Activated B cell treated with CpG ODN at 0.5 μM for 24 hours (primary cell): ENCODE measurements around the gene PGAM5. TPM values are rescaled to one million over a fixed set of nuclear protein-coding genes. Genes with fewer than 3 reads are reported as not detected.

Experiments
- ATAC-seq: fragments of 200-7000 bp; cut with Tn5 transposase; one replicate; pipeline ENCODE4 v1.10.0; 2021; ENCODE audit warnings: low read depth, mild to moderate bottlenecking, moderate library complexity
- CTCF ChIA-PET: fragments of 350-600 bp; sonication (Branson Sonifier 250); formaldehyde crosslinking; loops from one replicate; lab custom pipeline; 2021; ENCODE audit warnings: antibody characterized with exemption; lab: Charles Lee
- POLR2A ChIA-PET: fragments of 350-600 bp; sonication (Branson Sonifier 250); formaldehyde crosslinking; loops from one replicate; lab custom pipeline; 2021; ENCODE audit warnings: antibody characterized with exemption; lab: Charles Lee
- DNase-seq: peaks from one replicate; pipeline ENCODE4 v3.0.0; 2022
- H3K27ac Mint-ChIP-seq: one replicate; pipeline ENCODE4 v1.8.0; 2020; ENCODE audit warnings: mixed read lengths
- H3K27me3 Mint-ChIP-seq: one replicate; pipeline ENCODE4 v1.8.0; 2021; ENCODE audit warnings: mixed read lengths
- H3K36me3 Mint-ChIP-seq: one replicate; pipeline ENCODE4 v1.8.0; 2021; ENCODE audit warnings: low read depth, mixed read lengths
- H3K4me1 Mint-ChIP-seq: one replicate; pipeline ENCODE4 v1.8.0; 2021; ENCODE audit warnings: mixed read lengths
- H3K4me3 Mint-ChIP-seq: one replicate; pipeline ENCODE4 v1.8.0; 2020; ENCODE audit warnings: mild to moderate bottlenecking, mixed read lengths
- H3K9me3 Mint-ChIP-seq: one replicate; pipeline ENCODE4 v1.8.0; 2020; ENCODE audit warnings: mixed read lengths
- intact Hi-C: fragments of 100-400 bp; cut with micrococcal nuclease; formaldehyde crosslinking; loops from one replicate; pipeline ENCODE4 v1.15.1; 2024
- total RNA-seq: library from RNA; stranded (reverse); gene quantifications from 2 replicates; pipeline ENCODE4 v1.2.3, GENCODE V29; 2022
- TF ChIP-seq, protein P1 (sequence below): fragments of 200-600 bp; IDR thresholded peaks from one replicate; pipeline ENCODE4 v1.8.0; 2022; ENCODE audit warnings: antibody characterized with exemption, mild to moderate bottlenecking

The PGAM5 gene
- total RNA-seq, 1 donor from 2014 or later = 48.7 TPM

DNA sequence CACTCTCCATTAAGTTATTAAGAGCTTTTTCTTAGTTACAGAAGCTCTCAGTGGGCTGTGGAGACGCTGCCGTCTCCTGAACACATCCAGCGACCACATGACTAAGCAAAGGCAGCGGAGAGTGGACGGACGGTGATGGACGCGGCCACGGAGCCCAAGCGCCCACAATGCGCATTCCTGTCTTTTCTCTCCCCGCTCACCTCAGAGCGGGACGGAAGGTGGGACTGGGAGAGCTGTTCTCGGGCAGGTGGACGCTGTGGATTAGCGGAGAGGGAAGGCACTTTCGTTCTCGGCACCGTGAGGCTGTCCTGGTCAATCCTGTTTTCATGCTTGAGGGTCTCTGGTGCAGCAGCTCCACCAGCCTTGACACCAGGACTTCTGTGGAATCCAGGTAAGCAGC, 53.6 kb downstream of the PGAM5 start:
- ChIA-PET POLR2A (interaction anchor here (1.6 to 2.5 kb wide), 2 partner anchors 8 to 123 kb away, joined by 6 to 10 read pairs; partner anchors contain the start of gene CHFR), CTCF (no interaction called here)
- Mint-ChIP-seq H3K27ac (no peak overlapping the region), H3K9me3 (no peaks in the 10 kb centered on the region), H3K4me3 (no peak overlapping the region), H3K36me3 (peaks cover 16% of the 10 kb centered on the region), H3K27me3 (no peaks in the 10 kb centered on the region), H3K4me1 (peaks cover 75% of the 10 kb centered on the region)
- intact Hi-C loops = loop anchor here (5.0 kb wide), 2 partner anchors 63 to 368 kb away; partner anchors contain the start of genes GOLGA3, ZNF10 and ZNF891
- TF ChIP-seq, protein P1, sequence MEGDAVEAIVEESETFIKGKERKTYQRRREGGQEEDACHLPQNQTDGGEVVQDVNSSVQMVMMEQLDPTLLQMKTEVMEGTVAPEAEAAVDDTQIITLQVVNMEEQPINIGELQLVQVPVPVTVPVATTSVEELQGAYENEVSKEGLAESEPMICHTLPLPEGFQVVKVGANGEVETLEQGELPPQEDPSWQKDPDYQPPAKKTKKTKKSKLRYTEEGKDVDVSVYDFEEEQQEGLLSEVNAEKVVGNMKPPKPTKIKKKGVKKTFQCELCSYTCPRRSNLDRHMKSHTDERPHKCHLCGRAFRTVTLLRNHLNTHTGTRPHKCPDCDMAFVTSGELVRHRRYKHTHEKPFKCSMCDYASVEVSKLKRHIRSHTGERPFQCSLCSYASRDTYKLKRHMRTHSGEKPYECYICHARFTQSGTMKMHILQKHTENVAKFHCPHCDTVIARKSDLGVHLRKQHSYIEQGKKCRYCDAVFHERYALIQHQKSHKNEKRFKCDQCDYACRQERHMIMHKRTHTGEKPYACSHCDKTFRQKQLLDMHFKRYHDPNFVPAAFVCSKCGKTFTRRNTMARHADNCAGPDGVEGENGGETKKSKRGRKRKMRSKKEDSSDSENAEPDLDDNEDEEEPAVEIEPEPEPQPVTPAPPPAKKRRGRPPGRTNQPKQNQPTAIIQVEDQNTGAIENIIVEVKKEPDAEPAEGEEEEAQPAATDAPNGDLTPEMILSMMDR = no peak
- ATAC-seq (no peak), DNase-seq (no peak)

- DNase-seq (no peak), ATAC-seq (no peak)
- H3K9me3 Mint-ChIP-seq = no peaks in the 10 kb centered on the region
- peak overlapping the region; percentile 20 for H3K4me3 Mint-ChIP-seq
- POLR2A ChIA-PET = interaction anchor here (0.6 kb wide), 1 partner anchor 103 kb away, joined by 8 read pairs; no protein-coding TSS in a partner anchor
- H3K36me3 Mint-ChIP-seq = peaks cover 16% of the 10 kb centered on the region
- H3K27me3 Mint-ChIP-seq = no peaks in the 10 kb centered on the region
- CTCF ChIA-PET = no interaction called here
- peak overlapping the region; percentile 65 for H3K27ac Mint-ChIP-seq
- intact Hi-C loops = no loop called here
- TF ChIP-seq, protein P1 = no peak
- peaks cover 78% of the 10 kb centered on the region for H3K4me1 Mint-ChIP-seq
Observed at GRCh38 chr12:132765361-132765760, 54.7 kb downstream of the PGAM5 start.

DNA sequence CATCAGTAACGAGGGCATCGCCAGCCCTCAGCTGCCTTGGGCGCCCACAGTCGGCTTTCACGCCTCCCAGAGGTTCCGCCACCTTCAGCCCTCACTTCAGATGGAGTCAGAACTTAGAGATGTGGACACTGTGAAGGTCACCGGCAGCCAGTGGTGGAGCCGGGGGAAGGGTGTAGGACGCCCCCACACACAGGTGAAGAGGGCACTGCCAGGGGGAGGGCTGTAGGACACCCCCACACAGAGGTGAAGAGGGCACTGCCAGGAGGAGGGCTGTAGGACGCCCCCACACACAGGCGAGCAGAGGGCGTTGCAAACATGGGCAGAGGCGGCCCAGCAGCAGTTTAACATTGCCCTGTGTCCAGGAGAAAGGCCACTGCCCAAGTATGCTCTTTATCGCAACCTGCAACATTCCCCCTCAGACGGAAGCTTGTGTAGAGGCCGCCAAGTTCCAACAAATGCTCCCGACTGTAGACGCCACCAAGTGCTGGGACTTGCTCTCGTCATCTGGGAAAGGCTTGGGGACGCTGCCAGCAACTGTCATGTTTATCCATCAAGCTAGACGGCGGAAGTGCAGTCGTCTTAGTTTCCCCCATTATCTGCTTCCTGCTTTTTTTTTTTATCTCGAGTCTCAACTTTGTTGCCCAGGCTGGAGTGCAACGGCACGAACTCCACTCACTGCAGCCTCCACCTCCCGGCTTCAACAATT, 55.9 kb downstream of the PGAM5 start:
- H3K27ac Mint-ChIP-seq = peak overlapping the region; percentile 61
- TF ChIP-seq, protein P1 = no peak
- no peak for ATAC-seq
- H3K4me3 Mint-ChIP-seq = no peak overlapping the region
- H3K36me3 Mint-ChIP-seq = peaks cover 8% of the 10 kb centered on the region
- no peaks in the 10 kb centered on the region for H3K27me3 Mint-ChIP-seq
- DNase-seq = no peak
- ChIA-PET POLR2A (interaction anchor here (1.2 kb wide), 1 partner anchor 53 kb away, joined by 3 read pairs; no protein-coding TSS in a partner anchor), CTCF (no interaction called here)
- peaks cover 81% of the 10 kb centered on the region for H3K4me1 Mint-ChIP-seq
- no peaks in the 10 kb centered on the region for H3K9me3 Mint-ChIP-seq
- intact Hi-C loops = no loop called here

DNA sequence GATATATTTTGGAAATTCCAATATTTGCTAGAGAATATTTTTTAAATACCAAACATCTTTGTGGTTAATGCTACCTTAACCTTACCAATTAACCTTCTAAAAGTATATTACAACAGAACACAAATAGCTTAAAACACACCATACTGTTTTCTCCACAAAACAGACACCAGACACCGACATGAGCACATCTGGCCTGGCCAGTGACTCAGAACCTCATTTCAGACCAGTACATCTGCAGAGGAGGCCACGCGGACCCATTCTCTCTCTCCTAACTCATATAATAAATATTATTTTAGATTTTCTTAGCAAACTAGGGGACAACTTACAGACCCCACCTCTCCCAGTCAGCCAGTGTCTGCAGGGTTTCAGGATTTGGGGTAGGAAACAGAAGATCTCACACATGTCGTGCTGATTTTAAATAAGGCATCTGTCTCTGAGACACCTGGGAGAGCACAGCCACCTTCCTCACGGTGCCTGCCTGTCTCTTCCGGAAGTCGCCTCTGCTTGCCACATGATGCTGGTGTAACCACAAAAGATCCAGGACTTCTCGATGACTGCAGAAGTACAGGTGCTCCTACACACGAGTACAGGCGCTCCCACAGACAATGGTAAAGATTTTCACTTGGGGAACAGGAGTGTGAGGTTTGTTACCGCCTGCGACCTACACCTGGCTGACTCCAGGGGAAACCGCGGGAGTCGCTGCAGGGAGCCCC, 60.6 kb downstream of the PGAM5 start:
- Mint-ChIP-seq H3K27me3 (no peaks in the 10 kb centered on the region), H3K4me3 (peak overlapping the region; percentile 62), H3K9me3 (no peaks in the 10 kb centered on the region), H3K27ac (peak overlapping the region; percentile 94), H3K4me1 (peaks cover 68% of the 10 kb centered on the region), H3K36me3 (peaks cover 41% of the 10 kb centered on the region)
- TF ChIP-seq, protein P1 = no peak
- ATAC-seq (peak; percentile 49), DNase-seq (peak; percentile 38)
- ChIA-PET CTCF (no interaction called here), POLR2A (interaction anchor here (1.0 to 2.4 kb wide), 4 partner anchors 9 to 137 kb away, joined by 3 to 15 read pairs (median 4); no protein-coding TSS in a partner anchor)
- intact Hi-C loops = loop anchor here (2.0 to 5.0 kb wide), 3 partner anchors 50 to 216 kb away; partner anchors contain the start of genes CHFR and ZNF26

Other genes with a start within 250 kb of the PGAM5 start
- 50.3 and 58.7 TPM in 2 replicates for gene FBRSL1, start 220.7 kb upstream of the PGAM5 start, total RNA-seq
- gene LRCOL1, start 100.3 kb upstream of the PGAM5 start, total RNA-seq = not detected in 2 replicates
- not detected in 2 replicates for gene P2RX2, start 92.1 kb upstream of the PGAM5 start, total RNA-seq
- gene POLE, start 23.5 kb upstream of the PGAM5 start, total RNA-seq = 51.1 and 64.3 TPM in 2 replicates
- 5.3 and 7.7 TPM in 2 replicates for gene PXMP2, start 23.3 kb upstream of the PGAM5 start, total RNA-seq
- gene ANKLE2, start 51.0 kb downstream of the PGAM5 start, total RNA-seq = 117 and 136 TPM in 2 replicates
- 51.3 and 52.4 TPM in 2 replicates for gene GOLGA3, start 118.0 kb downstream of the PGAM5 start, total RNA-seq
- 89.4 and 108 TPM in 2 replicates for gene CHFR, start 176.8 kb downstream of the PGAM5 start, total RNA-seq
- 12.2 and 15.4 TPM in 2 replicates for gene ZNF605, start 245.5 kb downstream of the PGAM5 start, total RNA-seq